Stimulated activated CD4-positive, alpha-beta T cell treated with anti-CD3 and anti-CD28 coated beads, Interleukin-2, amount 100 ng/mL, for 24 hours (primary cell): ENCODE data around the gene ARHGAP45.
"Not testable (repeated sequence)": the region's sequence is repeated elsewhere in the genome, so short reads cannot be mapped to it uniquely, and the experiment has no call there.

ENCODE experiments used
- DNase-seq, 2 donors: peaks; one replicate each; pipeline ENCODE4 v3.0.0-alpha.2; 2020

The ARHGAP45 gene, protein sequence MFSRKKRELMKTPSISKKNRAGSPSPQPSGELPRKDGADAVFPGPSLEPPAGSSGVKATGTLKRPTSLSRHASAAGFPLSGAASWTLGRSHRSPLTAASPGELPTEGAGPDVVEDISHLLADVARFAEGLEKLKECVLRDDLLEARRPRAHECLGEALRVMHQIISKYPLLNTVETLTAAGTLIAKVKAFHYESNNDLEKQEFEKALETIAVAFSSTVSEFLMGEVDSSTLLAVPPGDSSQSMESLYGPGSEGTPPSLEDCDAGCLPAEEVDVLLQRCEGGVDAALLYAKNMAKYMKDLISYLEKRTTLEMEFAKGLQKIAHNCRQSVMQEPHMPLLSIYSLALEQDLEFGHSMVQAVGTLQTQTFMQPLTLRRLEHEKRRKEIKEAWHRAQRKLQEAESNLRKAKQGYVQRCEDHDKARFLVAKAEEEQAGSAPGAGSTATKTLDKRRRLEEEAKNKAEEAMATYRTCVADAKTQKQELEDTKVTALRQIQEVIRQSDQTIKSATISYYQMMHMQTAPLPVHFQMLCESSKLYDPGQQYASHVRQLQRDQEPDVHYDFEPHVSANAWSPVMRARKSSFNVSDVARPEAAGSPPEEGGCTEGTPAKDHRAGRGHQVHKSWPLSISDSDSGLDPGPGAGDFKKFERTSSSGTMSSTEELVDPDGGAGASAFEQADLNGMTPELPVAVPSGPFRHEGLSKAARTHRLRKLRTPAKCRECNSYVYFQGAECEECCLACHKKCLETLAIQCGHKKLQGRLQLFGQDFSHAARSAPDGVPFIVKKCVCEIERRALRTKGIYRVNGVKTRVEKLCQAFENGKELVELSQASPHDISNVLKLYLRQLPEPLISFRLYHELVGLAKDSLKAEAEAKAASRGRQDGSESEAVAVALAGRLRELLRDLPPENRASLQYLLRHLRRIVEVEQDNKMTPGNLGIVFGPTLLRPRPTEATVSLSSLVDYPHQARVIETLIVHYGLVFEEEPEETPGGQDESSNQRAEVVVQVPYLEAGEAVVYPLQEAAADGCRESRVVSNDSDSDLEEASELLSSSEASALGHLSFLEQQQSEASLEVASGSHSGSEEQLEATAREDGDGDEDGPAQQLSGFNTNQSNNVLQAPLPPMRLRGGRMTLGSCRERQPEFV

DNA sequence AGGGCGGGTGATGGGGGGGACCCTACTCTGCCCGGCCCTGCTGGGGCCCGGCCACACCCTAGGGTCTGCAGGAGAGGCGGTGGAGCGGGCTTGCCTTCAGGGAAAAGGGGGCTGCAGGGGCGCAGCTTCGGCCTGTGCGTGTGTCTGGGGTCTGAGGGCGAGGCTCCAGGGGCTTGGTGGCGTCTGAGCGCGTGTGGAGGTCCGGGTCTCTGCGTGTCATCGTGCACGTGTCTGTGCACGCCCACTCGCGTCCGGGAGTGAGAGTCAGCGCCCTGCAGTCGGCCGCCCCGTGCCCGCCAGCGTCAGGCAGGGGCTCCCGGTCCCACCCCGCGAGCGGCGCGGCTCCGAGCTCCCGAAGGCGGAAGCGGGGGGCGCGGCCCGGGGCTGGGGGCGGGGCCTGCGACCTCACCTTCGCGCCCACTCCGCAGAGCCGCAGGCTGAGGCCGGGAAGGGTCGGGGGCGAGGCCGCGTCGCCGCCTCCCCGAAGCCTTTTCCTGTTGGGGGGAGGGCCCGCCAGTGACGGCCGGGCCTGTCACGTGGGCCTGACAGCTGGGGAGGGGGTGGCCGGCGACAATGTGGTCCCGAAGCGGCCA lies at the start of gene ARHGAP45:
Gene ARHGAP45, plus strand, starts transcription at position 420 of the 593 bp plus-strand sequence. CDS start 239 bp downstream, outside the sequence.
- DNase-seq: peak; percentile 78 to 87

DNA sequence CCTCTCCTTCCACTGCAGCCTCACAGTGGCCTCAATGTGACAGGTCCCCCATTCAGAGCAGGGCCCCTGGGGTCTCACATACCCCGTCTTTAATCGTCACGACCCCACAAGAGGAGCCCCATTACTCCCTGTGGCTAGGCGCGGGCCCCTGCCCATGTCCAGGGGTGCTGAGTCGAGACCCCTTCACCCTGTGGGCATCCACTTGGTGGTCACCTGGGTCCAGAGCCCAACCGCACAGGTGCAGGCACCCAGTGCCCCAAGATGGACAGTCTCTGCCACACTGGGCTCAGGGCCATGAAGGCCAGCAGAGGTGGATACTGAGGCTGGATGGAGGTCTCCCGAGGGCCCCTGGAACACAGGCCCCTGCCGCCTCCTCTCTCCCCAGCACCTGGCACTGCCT lies 49.1 kb upstream of the ARHGAP45 start:
- no peak for DNase-seq

DNA sequence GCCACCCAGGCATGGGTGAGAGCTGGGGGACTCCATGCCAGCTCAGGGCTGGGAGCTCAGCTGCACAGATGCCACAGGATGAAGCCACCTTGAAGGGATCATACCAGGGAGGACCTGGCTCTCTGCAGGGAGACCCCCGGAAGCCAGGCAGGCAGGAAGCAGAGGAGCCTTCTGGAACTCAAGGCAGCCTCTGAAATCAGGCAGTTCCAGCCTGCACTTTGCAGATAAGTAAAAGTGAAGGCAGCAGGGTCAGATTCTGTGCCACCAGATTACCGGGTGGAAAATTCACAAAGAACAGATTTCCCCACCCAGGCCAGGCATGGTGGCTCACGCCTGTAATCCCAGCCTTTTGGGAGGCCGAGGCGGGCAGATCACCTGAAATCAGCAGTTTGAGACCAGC lies 48.6 kb upstream of the ARHGAP45 start:
- no peak for DNase-seq

DNA sequence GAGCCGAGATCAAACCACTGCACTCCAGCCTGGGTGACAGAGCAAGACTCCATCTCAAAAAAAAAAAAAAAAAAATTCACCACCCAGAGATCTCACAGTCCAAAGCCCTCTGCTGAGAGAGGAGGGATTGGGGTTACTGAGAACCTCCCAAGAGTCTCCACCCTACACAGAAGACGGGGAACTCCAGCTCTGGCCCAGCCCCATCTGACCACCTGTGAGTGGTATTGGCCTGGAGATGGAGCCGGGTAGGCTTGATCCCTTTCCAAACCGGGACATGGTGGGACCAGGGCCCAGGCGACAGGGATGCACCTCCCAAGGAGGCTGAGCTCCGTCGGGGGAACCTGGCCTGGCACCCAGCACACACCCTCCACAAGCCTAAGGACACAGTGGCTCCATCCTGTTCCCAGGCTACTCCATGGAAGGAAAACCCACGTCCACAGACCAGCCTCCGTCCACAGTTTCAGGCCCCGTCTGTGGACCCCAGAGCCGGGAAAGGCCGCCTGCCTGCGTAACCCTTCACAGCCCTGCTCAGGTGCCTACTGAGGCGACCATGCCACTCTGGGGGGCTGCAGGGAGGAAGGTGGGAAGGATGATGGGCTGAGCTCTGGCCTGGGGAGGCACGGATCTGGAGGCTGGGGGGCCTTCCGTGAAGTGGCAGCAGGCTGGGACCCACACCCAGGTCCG lies 47.9 kb upstream of the ARHGAP45 start:
- DNase-seq: no peak

DNA sequence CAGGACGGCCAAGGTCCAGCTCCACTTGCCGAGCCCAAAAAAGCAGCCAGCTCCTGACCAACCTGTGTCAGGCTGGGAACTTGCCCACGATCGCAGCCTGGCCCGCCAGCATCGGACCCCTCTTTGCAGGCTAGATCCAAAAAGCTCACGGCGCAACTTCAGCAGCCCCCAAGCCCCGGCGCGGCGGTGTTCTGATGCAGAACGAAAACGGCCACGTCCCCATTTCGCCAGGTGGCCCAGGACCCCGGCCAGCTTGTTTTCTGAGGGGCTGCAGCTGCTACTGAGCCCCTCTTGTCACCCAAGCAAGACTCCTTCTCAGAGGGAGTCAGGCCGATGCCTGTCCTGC lies 47.4 kb upstream of the ARHGAP45 start:
- DNase-seq: no peak

DNA sequence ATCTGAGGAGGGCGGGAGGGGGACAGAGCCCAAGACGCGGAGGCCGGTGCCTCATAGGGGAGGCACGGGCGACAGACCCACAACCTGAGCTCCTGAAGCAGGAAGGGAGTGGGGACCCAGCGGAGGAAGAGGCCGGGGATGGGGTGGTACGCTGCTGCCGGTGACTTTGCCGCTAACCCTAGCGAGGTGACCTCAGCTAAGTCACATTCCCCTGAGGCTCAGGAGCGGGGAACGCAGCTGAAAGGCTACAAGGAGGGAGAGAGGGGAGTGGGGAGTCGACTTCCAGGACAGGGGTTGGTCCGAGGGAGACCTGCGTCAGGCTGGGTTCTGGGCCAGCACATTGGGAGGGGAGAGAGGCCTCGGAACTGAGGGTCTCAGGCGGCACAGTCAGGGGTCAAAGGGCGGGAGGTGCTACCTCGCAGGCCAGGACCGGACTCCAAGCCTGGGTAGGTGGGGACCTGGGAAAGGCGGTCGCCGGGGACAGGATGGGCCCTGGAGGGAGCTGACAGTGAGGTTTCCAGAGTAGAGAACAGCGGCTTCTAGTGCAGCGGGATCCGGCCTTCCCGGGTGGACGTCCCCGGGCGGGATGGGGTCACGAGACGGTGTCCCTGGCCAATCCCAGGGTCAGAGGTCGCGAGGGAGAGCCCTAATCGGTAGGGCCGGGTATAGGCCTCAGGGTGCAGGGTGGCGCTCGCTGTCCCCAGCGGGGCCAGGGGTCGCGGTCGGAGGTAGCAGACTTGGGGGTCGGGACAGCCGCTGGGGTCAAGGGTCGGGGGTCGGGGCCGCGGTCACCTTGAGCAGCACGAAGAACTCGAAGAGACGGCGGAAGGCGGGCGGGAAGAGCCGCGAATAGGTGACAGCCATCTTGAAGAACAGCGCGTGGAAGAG lies 46.7 kb upstream of the ARHGAP45 start:
- peak in 1 of 2 donors; percentile 41 for DNase-seq

DNA sequence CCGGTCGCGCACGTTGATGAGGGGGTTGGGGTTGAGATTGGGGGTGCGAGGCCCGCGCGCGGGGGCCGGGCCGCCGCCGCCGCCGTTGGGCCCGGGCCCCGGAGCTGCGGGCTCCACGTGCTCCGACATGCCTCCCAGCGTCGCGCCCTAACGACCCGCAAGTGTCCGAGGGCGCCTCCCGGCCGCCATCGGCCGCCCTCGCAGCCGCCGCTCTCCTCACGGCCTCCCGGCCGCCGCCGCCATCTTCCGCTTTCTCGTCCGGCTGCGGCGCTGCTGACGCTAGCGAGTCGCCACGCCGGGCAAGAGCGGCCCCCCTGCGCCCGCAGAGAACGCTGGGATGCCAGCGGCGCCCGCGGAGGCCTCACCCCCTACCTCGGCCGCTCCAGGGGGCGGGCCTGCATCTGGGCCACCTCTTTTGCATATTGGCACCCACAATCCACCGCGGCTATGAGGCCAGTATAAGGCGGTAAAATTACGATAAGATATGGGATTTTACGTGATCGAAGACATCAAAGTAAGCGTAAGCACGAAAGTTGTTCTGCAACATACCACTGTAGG lies 46.0 kb upstream of the ARHGAP45 start, which contains the start of gene TMEM259:
Gene TMEM259, minus strand, starts transcription at position 256 of the 558 bp plus-strand sequence. Its CDS starts 127 bp downstream, at position 129.
- peak; percentile 97 for DNase-seq

DNA sequence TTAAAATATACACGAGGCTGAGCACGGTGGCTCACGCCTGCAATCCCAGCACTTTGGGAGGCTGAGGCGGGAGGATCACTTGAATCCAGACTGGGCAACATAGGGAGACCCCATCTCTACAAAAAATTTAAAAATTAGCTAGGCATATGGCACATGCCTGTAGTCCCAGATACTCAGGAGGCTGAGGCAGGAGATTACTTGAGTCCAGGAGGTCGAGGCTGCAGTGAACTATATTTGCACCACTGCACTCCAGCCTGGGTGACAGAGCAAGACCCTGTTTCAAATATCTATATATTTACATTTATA lies 43.1 kb upstream of the ARHGAP45 start:
- DNase-seq: not testable (repeated sequence)

DNA sequence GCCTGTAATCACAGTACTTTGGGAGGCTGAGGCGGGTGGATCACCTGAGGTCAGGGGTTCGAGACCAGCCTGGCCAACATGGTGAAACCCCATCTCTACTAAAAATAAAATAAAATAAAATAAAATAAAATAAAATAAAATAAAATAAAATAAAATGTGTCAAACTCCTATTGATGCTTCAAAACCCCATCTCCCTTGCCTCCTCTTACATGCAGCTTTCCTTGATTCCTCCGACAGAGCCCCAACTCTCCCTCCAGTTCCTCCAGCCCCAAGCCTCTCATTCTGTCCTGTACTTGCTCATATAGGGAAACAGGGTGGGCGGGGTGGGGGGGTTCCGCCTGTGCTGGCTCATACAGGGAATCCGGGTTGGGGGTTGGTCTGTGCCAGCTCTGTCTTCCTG lies 41.9 kb upstream of the ARHGAP45 start:
- not testable (repeated sequence) for DNase-seq

DNA sequence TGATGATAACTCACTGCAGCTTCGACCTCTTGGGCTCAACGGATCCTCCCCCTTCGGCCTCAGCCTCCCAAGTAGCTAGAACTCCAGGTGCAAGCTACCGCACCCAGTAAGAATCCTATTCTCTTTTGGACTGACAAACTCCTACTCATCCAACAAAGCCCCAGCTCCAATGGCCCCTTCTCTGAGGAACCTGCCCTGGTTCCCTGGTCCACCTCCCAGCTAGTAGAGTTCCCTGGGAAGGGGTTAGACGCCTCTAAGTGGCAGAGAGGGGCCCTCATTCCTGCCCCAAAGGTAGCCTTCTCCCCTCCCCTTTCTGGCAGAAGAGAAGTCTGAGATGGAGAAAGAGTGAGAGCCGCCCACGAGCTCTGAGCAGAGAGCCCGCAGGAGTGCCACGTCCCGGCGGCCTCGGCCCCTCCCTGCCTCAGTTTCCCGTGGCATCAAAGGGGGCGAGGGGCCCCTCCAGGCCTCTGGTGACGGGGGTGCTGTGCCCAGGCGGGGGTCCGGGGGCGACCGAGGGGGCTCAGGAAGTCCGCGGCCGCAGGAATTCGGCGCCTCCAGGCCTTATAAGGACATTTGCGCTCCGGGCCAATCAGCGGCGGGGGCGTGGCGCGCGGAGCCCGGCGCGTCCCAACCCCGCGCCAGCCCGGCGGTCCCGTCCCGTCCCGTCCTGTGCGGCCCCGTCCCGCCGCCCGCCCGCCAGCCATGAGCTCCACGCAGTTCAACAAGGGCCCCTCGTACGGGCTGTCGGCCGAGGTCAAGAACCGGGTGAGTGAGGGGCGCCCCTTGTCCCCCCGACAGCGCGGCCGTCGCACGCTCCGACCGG lies 40.8 kb upstream of the ARHGAP45 start, which contains the start of gene CNN2:
Gene CNN2, plus strand, starts transcription at position 649 of the 823 bp plus-strand sequence. Its CDS starts 54 bp downstream, at position 703.
- peak; percentile 74 to 79 for DNase-seq

DNA sequence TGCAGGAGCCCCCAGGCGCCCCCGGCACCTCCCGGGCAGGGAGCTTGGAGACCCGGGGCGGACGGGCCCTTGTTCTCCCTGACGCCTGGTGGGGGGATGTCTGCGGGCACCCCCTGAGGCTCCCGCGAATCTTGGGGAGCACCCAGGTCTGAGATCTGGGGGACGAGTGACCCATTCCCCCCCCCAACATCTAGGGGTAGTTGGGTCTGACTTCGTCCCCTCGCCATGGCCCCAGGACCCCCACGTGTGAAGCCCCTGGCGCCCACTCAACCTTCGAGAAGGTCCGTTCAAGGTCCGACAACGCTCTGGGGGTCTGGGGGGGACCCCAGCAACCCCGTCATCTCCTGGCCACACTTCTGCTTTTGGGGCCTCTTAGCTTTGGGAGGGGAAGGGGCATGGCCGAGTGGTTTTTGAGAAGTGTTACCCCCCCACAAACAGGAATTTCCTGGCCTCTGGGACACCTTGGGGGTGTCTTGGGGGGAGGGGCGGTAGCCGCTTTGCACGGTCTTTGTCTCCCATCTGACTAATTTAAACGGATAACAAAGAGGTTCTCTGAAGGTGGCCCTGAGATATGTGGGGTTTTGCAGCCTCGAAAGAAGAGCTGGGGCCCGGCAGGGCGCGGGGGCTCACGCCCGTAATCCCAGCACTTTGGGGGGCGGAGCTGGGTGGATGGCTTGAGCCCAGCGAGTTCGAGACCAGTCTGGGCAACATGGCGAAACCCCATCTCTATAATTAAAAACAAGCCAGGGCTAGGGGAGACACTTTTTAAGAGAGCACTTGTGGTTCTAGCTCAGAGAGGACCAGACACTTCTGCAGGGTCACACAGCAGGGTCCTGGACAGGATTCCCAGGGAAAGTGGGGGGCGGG lies 40.0 kb upstream of the ARHGAP45 start:
- DNase-seq: peak; percentile 38 to 56

DNA sequence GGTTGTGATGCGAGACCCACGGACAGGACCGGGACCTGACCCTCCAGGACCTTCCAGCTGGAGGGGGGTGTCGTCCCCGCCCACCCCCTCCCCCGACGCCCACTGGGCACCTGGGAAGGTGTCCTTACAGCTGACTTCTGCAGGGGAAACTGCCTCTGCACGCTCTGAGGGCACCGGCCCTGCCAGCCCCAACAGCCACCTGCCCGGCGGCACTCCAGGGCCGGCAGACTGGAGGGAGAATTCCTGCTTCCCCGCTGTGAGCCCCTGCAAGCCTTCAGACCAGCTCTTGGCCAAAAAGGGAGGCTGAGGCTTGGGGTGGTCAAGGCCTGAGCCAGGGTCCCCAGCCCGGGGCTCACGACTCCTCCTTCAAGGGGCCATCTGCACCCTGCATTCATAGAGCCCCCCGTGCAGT lies 39.3 kb upstream of the ARHGAP45 start:
- no peak for DNase-seq

DNA sequence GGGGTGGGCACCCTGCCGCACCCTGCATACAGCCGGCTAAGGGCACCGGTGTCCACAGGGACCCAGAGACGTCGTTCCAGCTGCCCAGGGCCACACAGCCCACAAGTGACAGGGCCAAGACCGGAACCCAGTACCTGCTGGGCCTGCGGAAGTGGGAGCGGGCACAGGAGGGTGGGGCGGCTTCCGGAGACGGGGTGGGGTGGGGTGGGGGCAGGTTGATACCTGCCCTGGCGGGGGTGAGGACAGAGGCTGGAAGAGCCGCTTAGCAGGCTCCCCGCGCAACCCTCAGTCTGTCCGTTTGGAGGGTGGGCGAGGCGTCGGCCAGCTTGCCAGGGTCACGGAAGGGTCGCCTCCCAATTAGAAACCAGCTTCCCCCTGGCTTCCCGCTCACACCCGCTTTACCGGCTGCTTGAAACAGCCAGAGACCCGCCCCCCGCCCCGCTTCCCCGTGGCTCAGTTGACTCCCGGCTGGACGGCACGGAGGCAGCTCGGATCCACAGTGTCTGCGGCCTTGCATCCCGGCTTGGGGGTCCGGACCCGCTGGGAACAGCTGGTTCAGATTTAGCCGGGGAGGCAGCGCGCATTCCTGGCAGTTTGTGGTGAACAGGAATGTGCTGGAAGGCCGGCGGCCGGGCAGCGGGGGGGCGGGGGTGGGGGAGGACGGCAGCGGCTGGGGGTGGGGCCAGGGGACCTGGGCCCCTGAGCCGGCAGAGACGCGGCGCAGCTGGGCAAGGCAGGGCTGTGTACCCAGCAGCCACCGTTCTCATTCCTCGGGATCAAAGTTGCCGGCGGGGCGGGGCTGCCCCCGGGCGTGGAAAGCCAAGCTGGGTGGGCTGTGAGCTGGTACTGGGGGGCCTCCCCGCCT lies 38.7 kb upstream of the ARHGAP45 start:
- DNase-seq: peak; percentile 57 to 62

DNA sequence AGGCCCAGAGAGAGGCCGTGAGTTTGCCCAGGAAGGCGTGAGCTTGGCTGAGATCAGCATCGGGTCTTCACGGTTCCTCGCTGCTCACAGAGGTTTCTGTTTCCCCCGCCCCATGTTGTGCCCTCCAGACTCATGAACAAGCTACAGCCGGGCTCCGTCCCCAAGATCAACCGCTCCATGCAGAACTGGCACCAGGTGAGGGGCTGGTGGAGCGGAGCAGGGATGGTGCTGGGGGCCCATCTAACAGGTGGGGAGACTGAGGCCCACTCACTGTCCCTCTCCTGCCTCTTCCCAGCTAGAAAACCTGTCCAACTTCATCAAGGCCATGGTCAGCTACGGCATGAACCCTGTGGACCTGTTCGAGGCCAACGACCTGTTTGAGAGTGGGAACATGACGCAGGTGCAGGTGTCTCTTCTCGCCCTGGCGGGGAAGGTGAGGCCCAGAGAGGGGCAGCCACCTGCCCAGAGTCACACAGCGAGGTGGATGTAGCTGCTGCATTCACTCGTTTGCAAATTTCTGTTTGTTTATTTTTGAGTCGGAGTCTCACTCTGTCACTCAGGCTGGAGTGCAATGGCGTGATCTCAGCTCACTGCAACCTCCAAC lies 34.6 kb upstream of the ARHGAP45 start:
- DNase-seq: no peak

DNA sequence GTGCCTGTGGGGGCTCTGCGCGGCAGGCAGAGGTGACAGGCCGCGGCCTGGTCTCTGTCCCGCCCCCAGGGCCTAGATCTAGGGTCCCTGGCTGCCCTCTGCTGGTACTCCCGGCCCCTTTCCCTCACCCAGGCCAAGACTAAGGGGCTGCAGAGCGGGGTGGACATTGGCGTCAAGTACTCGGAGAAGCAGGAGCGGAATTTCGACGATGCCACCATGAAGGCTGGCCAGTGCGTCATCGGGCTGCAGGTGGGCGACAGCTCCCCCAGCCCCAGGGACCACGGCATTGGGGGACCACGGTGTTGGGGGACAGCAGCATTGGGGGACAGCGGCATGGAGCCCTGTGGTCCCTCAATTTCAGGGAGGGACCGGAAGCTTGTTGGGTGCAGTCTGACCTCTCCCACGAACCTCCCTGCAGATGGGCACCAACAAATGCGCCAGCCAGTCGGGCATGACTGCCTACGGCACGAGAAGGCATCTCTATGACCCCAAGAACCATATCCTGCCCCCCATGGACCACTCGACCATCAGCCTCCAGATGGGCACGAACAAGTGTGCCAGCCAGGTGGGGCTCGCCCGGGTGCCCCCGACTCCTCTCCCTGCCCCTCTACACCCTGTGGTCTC lies 30.9 kb upstream of the ARHGAP45 start:
- no peak for DNase-seq

DNA sequence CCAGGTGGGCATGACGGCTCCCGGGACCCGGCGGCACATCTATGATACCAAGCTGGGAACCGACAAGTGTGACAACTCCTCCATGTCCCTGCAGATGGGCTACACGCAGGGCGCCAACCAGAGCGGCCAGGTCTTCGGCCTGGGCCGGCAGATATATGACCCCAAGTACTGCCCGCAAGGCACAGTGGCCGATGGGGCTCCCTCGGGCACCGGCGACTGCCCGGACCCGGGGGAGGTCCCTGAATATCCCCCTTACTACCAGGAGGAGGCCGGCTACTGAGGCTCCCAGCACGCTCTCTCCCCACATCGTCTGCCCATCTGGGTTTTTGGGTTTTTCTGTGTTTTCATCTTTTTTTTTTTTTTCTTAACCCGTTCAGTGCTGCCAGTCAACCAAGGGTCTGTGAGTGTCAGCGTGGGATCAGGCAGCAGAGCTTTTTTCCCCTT lies 29.3 kb upstream of the ARHGAP45 start:
- no peak for DNase-seq
